Measurements from ENCODE around the gene YAE1. TPM values are rescaled to one million over a fixed set of nuclear protein-coding genes. Genes with fewer than 3 reads are reported as not detected.

YAE1 gene
- total and polyA plus RNA-seq, 12 donors, result 11.1 to 77.2 (median 23.7) TPM

GRCh38 chr7:39613577-39613976 is 47.4 kb downstream of the YAE1 start:
- Histone ChIP-seq H3K27ac (no peak overlapping the region), H3K27me3 (no peaks in the 10 kb centered on the region), H3K4me3 (no peak overlapping the region), H3K36me3 (replicated peaks in 1 of 2) (no peaks in the 10 kb centered on the region), H3K9me3 (replicated peaks in 1 of 3) (no peaks in the 10 kb centered on the region), H3K4me1 (replicated peaks in 1 of 2) (no peaks in the 10 kb centered on the region)
- WGBS, 4 donors, result 71 to 80% (median 76%) methylated on average over 4 of the region's 4 CpGs
- intact Hi-C loops (cut with DNase I), result no loop called here
- TF ChIP-seq CTCF (IDR thresholded peaks at IDR 0.05), result no peak
- TF ChIP-seq POLR2A (IDR thresholded peaks at IDR 0.05), result no peak
- DNase-seq, result no peak

- Histone ChIP-seq H3K27me3 (no peaks in the 10 kb centered on the region), H3K4me1 (replicated peaks in 1 of 2) (no peaks in the 10 kb centered on the region), H3K36me3 (replicated peaks in 1 of 2) (no peaks in the 10 kb centered on the region), H3K9me3 (replicated peaks in 1 of 3) (no peaks in the 10 kb centered on the region), H3K27ac (no peak overlapping the region), H3K4me3 (no peak overlapping the region)
- TF ChIP-seq CTCF (IDR thresholded peaks at IDR 0.05) (no peak), POLR2A (IDR thresholded peaks at IDR 0.05) (no peak)
- no peak for DNase-seq
- intact Hi-C loops (cut with DNase I), result no loop called here
- 70 to 89% (median 86%) methylated on average over 2 of the region's 2 CpGs for WGBS, 4 donors
These were observed 48.1 kb downstream of the YAE1 start for GRCh38 chr7:39614299-39614698.

- intact Hi-C loops (cut with DNase I), result no loop called here
- Histone ChIP-seq H3K4me1 (replicated peaks in 1 of 2) (no peaks in the 10 kb centered on the region), H3K27me3 (no peaks in the 10 kb centered on the region), H3K27ac (no peak overlapping the region), H3K36me3 (replicated peaks in 1 of 2) (no peaks in the 10 kb centered on the region), H3K9me3 (replicated peaks in 1 of 3) (no peaks in the 10 kb centered on the region), H3K4me3 (no peak overlapping the region)
- TF ChIP-seq CTCF (IDR thresholded peaks at IDR 0.05), result no peak
- no peak for TF ChIP-seq POLR2A (IDR thresholded peaks at IDR 0.05)
- no peak for DNase-seq
- 66 to 79% (median 71%) methylated on average over 1 of the region's 1 CpG for WGBS, 4 donors
These were observed 49.3 kb downstream of the YAE1 start for GRCh38 chr7:39615350-39615975.

GRCh38 chr7:39616138-39616537 is 49.9 kb downstream of the YAE1 start:
- Histone ChIP-seq H3K4me1 (replicated peaks in 1 of 2) (no peaks in the 10 kb centered on the region), H3K36me3 (replicated peaks in 1 of 2) (no peaks in the 10 kb centered on the region), H3K4me3 (no peak overlapping the region), H3K27ac (no peak overlapping the region), H3K9me3 (replicated peaks in 1 of 3) (no peaks in the 10 kb centered on the region), H3K27me3 (no peaks in the 10 kb centered on the region)
- intact Hi-C loops (cut with DNase I), result no loop called here
- no peak for DNase-seq
- TF ChIP-seq POLR2A (IDR thresholded peaks at IDR 0.05) (no peak), CTCF (IDR thresholded peaks at IDR 0.05) (no peak)
- 44 to 54% (median 49%) methylated on average over 1 of the region's 1 CpG for whole genome bisulfite sequencing, 4 donors
